ENCODE measurements around the gene RFX7. TPM values are rescaled to one million over a fixed set of nuclear protein-coding genes. Genes with fewer than 3 reads are reported as not detected.

RFX7 gene
- total RNA-seq, 1 experiment from 2014 or later, result 18.1 TPM

DNA sequence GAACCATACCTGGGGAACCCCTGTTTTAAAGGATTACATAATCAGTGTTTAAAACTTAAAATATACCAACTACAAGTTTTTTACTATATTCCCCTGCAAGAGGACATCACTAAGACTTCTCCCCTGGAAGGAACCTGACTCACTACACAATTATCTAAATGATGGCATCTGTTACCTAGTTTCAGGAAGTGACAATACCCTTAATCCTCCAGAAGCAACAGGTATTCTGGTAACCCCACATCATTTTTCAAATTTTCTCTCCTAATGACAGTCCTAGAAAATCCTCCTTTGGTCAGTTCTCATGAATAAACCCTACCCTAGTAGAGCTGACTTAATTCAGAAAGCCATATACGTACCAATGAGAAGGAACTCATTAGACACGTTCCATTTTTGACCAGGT is 78.4 kb downstream of the RFX7 start:
- H3K4me2 ChIP-seq (ENCODE audit: low read length), result no peak overlapping the region
- ChIA-PET POLR2A (no interaction called here), RAD21 (ENCODE audit: low non-redundant PET in 1 of 2, low total read pairs in 2 of 2, uncharacterized antibody in 2 of 2, unreplicated experiment in 2 of 2) (no interaction called here), CTCF (no interaction called here)
- no peak for DNase-seq (ENCODE audit: low read depth, low spot score)
- H3K27ac ChIP-seq (ENCODE audit: low read depth, low read length), result no peak overlapping the region
- no peaks in the 10 kb centered on the region for H3K27me3 ChIP-seq (ENCODE audit: insufficient read depth, low read length)
- no peak overlapping the region for H3K9ac ChIP-seq (ENCODE audit: low read length)
- no peaks in the 10 kb centered on the region for H3K9me3 ChIP-seq (ENCODE audit: control insufficient read depth in 1 of 2, insufficient read depth in 1 of 2, low read depth in 1 of 2, low read length in 2 of 2)
- H3K79me2 ChIP-seq (ENCODE audit: insufficient read depth, low read length), result peaks cover 17% of the 10 kb centered on the region; the same call in 1 of the 2 replicates
- BruUV-seq (replicated peaks), result no TSS peak
- H4K20me1 ChIP-seq (ENCODE audit: insufficient read depth), result no peaks in the 10 kb centered on the region
- no peak for TF ChIP-seq YY1 (IDR thresholded peaks at IDR 0.05; ENCODE audit: extremely low read depth, insufficient replicate concordance, low read depth, low read length)
- TF ChIP-seq JUND (IDR thresholded peaks at IDR 0.05), result no peak
- H3K4me3 ChIP-seq (replicated peaks in 1 of 2; ENCODE audit: low read depth in 1 of 2, low read length in 2 of 2), result no peak overlapping the region
- H2AFZ ChIP-seq (ENCODE audit: low read depth, low read length, poor library complexity, severe bottlenecking), result no peak overlapping the region
- H3K4me1 ChIP-seq (ENCODE audit: control insufficient read depth in 1 of 2, insufficient read depth in 2 of 2, low read length in 2 of 2), result peaks cover 0 to 10% of the 10 kb centered on the region in 2 experiments; a peak in 1 of 4 replicates
- no peaks in the 10 kb centered on the region for H3K9me2 ChIP-seq (ENCODE audit: insufficient read depth)
- no peaks in the 10 kb centered on the region for H3K36me3 ChIP-seq (ENCODE audit: control insufficient read depth in 1 of 2, insufficient read depth in 2 of 2, low read length in 2 of 2)
- no peak for ATAC-seq
- intact Hi-C loops (cut with micrococcal nuclease), result no loop called here

DNA sequence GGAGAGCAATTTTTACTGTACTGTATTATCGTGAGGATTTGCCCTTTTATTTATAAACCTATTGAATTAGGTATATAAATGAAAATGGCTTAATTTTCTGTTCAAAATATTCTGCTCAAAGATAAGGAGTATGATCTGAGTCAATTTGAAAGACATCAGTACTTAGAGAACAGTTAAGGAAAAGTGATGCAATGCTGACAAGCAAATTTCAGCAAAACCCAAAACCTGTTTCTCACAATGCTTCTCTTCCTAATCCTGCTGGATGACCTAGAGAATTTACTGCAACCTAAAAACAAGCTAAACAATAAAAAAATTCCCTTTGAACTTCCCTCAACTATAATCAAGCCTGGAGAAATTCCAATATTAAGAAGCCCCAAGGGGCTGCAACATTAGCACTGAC is 82.7 kb downstream of the RFX7 start:
- Histone ChIP-seq H2AFZ (ENCODE audit: low read depth, low read length, poor library complexity, severe bottlenecking) (no peak overlapping the region), H3K4me3 (replicated peaks in 1 of 2; ENCODE audit: low read depth in 1 of 2, low read length in 2 of 2) (no peak overlapping the region), H3K9me3 (ENCODE audit: control insufficient read depth in 1 of 2, insufficient read depth in 1 of 2, low read depth in 1 of 2, low read length in 2 of 2) (no peaks in the 10 kb centered on the region), H3K79me2 (ENCODE audit: insufficient read depth, low read length) (peaks cover 24% of the 10 kb centered on the region; the same call in 1 of the 2 replicates), H3K4me1 (ENCODE audit: control insufficient read depth in 1 of 2, insufficient read depth in 2 of 2, low read length in 2 of 2) (peaks cover 0 to 10% of the 10 kb centered on the region in 2 experiments; a peak in 1 of 4 replicates), H3K36me3 (ENCODE audit: control insufficient read depth in 1 of 2, insufficient read depth in 2 of 2, low read length in 2 of 2) (no peaks in the 10 kb centered on the region), H3K9me2 (ENCODE audit: insufficient read depth) (no peaks in the 10 kb centered on the region), H4K20me1 (ENCODE audit: insufficient read depth) (no peaks in the 10 kb centered on the region), H3K27me3 (ENCODE audit: insufficient read depth, low read length) (no peaks in the 10 kb centered on the region), H3K27ac (ENCODE audit: low read depth, low read length) (no peak overlapping the region), H3K4me2 (ENCODE audit: low read length) (no peak overlapping the region), H3K9ac (ENCODE audit: low read length) (no peak overlapping the region)
- ChIA-PET CTCF (no interaction called here), RAD21 (ENCODE audit: low non-redundant PET in 1 of 2, low total read pairs in 2 of 2, uncharacterized antibody in 2 of 2, unreplicated experiment in 2 of 2) (no interaction called here), POLR2A (no interaction called here)
- TF ChIP-seq SIN3A (IDR thresholded peaks at IDR 0.05; ENCODE audit: low read depth), result no peak
- TF ChIP-seq CBX3 (IDR thresholded peaks at IDR 0.05; ENCODE audit: low read depth), result no peak
- TF ChIP-seq EZH2 (IDR thresholded peaks at IDR 0.05), result no peak
- TF ChIP-seq TCF7L2 (IDR thresholded peaks at IDR 0.05; ENCODE audit: borderline replicate concordance, extremely low read depth, insufficient read depth, insufficient read length), result no peak
- no peak for TF ChIP-seq CEBPB (IDR thresholded peaks at IDR 0.05; ENCODE audit: low read depth)
- no peak for TF ChIP-seq SRF (IDR thresholded peaks at IDR 0.05; ENCODE audit: low read depth)
- no peak for TF ChIP-seq EGR1 (IDR thresholded peaks at IDR 0.05; ENCODE audit: low read depth)
- no peak for TF ChIP-seq POLR2AphosphoS5 (IDR thresholded peaks at IDR 0.05; ENCODE audit: low read depth, low read length)
- TF ChIP-seq RAD21 (IDR thresholded peaks at IDR 0.05; ENCODE audit: low read depth), result no peak
- TF ChIP-seq, protein P1, sequence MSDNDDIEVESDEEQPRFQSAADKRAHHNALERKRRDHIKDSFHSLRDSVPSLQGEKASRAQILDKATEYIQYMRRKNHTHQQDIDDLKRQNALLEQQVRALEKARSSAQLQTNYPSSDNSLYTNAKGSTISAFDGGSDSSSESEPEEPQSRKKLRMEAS (IDR thresholded peaks at IDR 0.05), result no peak
- BruUV-seq (replicated peaks), result no TSS peak
- no peak for ATAC-seq
- no peak for DNase-seq (ENCODE audit: low read depth, low spot score)
- intact Hi-C loops (cut with micrococcal nuclease), result no loop called here
